Adrenal gland (tissue), 12 donors: Measurements from ENCODE around the gene HDHD5. TPM values are rescaled to one million over a fixed set of nuclear protein-coding genes. Genes with fewer than 3 reads are reported as not detected.
"Not testable (repeated sequence)": the region's sequence is repeated elsewhere in the genome, so short reads cannot be mapped to it uniquely, and the experiment has no call there.

Experiments
- DNase-seq, 7 donors: peaks; one replicate each; pipeline ENCODE4 v3.0.0-alpha.2; 2019 to 2020
- H3K27ac ChIP-seq, 5 donors: fragments of 200-600 bp; sonication (generic) in 4 of 5; 1 replicate in 3 of 5; 2 replicates in 2 of 5; pipeline versions ENCODE4 v1.5.1 to v1.8.0; 2016 to 2020; ENCODE audit warnings: mild to moderate bottlenecking in 1 of 5
- H3K27me3 ChIP-seq: fragments of 200-600 bp; 2 replicates; pipeline ENCODE4 v1.8.0; 2021
- H3K36me3 ChIP-seq, 2 donors: fragments of 200-600 bp; replicated peaks in 1 of 2; 1 replicate in 1 of 2; 2 replicates in 1 of 2; pipeline versions ENCODE4 v1.5.1 to v1.8.0; 2018 to 2022
- H3K4me1 ChIP-seq, 2 donors: fragments of 200-600 bp; replicated peaks in 1 of 2; 1 replicate in 1 of 2; 2 replicates in 1 of 2; pipeline versions ENCODE4 v1.5.1 to v1.8.0; 2018 to 2021
- H3K4me3 ChIP-seq, 4 donors: fragments of 200-600 bp; sonication (generic) in 3 of 4; one replicate each; pipeline ENCODE4 v1.5.1; 2016 to 2018
- H3K9me3 ChIP-seq, 3 donors: fragments of 200-600 bp; sonication (generic) in 1 of 3; replicated peaks in 1 of 3; 1 replicate in 2 of 3; 2 replicates in 1 of 3; pipeline versions ENCODE4 v1.5.1 to v1.8.0; 2016 to 2021
- POLR2A ChIP-seq, 2 donors: fragments of 450-650 bp; IDR thresholded peaks; one replicate each; pipeline ENCODE4 v1.6.1; 2017; ENCODE audit warnings: antibody characterized with exemption in 2 of 2, mild to moderate bottlenecking in 2 of 2, moderate library complexity in 1 of 2
- WGBS, 4 donors: extraction: QIAGEN DNeasy Blood & Tissue Kit in 2 of 4; methylation state at CpG; one replicate each; pipeline versions ENCODE4 v1.1.5 to v1.1.7; 2013 to 2017; 5-methylcytosine and 5-hydroxymethylcytosine counted together
- intact Hi-C, 2 donors: fragments of 100-400 bp; cut with DNase I; formaldehyde crosslinking; loops; one replicate each; pipeline versions ENCODE4 v1.14.1 to v1.15.0; 2022 to 2023
- polyA plus RNA-seq, 3 donors: library from polyadenylated mRNA; stranded (reverse); fragments of 200-250 nt in 2 of 3; fragments of 350-450 nt in 1 of 3; fragmentation: Illumina TruSeq in 1 of 3; extraction: RNeasy Lipid Tissue Mini Kit (QIAGEN cat#74804) in 1 of 3; gene quantifications; one replicate each; pipeline ENCODE4 v1.2.3, GENCODE V29; 2013 to 2014
- total RNA-seq, 9 donors: library from RNA; depleted of rRNA in 4 of 9; stranded (reverse); fragments of >200 nt in 4 of 9; fragments of 120-200 nt in 1 of 9; fragmentation: NEBNext Ultra II Directional in 1 of 9; extraction: Animal tissue kit (Norgen Biotek cat#: 25700) in 1 of 9; gene quantifications; one replicate each; pipeline versions ENCODE4 v1.1.0 to v1.2.4, GENCODE V29; 2013 to 2023
- TF ChIP-seq, protein P1 (sequence below), 6 experiments: fragments of 450-650 bp in 4 of 6; fragments of 200-600 bp in 2 of 6; sonication (generic) in 1 of 6; IDR thresholded peaks; 1 replicate in 5 of 6; 2 replicates in 1 of 6; pipeline versions ENCODE4 v1.5.1 to v1.8.0; 2016 to 2021; ENCODE audit warnings: antibody characterized with exemption in 6 of 6, mild to moderate bottlenecking in 2 of 6, moderate library complexity in 1 of 6
- donor health status: healthy with polysubstance abuse.
- donor health status: Bipolar disorder and iron deficiency.
- donor health status: DM: yes; HTN: yes; CAD: no.
- donor health status: DM: no; HTN: no; CAD: no.
- donor health status: DM: no; HTN: no; CAD: no.
- donor health status: DM: yes; HTN: yes; CAD: no.

HDHD5 gene
- total and polyA plus RNA-seq, 12 donors, result 21.9 to 60.8 (median 43.2) TPM

DNA sequence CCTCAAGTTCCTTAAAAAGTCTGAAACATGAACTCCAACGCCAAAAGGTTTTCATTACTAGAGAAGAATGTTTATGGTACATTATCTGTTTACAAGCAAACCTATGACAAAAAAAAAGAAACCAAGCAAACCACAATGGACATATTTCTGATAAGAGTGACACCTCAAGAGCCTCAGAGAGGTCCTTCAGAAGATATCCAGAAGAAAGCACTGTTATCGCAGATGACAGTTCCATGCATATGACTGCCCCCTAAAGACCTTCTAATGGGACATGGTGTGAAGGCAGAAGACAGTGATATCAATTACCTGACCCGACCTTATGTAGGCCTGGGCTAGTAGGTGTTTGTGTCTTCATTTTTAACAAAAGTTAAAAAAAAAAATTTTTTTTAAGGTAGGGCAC lies 3.1 kb downstream of the HDHD5 start:
- no peak overlapping the region for H3K27ac ChIP-seq
- no peak for DNase-seq
- intact Hi-C loops, result loop anchor here in 1 of 2 donors (10.0 kb wide), 1 partner anchor 71 kb away; the partner anchor contains the start of gene IL17RA
- no peaks in the 10 kb centered on the region for H3K36me3 ChIP-seq
- no peaks in the 10 kb centered on the region for H3K9me3 ChIP-seq
- 77 to 91% (median 85%) methylated on average over 3 of the region's 3 CpGs for WGBS, 4 donors
- no peaks in the 10 kb centered on the region for H3K27me3 ChIP-seq
- TF ChIP-seq POLR2A (IDR thresholded peaks at IDR 0.05), result no peak
- TF ChIP-seq, protein P1, sequence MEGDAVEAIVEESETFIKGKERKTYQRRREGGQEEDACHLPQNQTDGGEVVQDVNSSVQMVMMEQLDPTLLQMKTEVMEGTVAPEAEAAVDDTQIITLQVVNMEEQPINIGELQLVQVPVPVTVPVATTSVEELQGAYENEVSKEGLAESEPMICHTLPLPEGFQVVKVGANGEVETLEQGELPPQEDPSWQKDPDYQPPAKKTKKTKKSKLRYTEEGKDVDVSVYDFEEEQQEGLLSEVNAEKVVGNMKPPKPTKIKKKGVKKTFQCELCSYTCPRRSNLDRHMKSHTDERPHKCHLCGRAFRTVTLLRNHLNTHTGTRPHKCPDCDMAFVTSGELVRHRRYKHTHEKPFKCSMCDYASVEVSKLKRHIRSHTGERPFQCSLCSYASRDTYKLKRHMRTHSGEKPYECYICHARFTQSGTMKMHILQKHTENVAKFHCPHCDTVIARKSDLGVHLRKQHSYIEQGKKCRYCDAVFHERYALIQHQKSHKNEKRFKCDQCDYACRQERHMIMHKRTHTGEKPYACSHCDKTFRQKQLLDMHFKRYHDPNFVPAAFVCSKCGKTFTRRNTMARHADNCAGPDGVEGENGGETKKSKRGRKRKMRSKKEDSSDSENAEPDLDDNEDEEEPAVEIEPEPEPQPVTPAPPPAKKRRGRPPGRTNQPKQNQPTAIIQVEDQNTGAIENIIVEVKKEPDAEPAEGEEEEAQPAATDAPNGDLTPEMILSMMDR (IDR thresholded peaks at IDR 0.05), result no peak
- peaks cover 21 to 42% of the 10 kb centered on the region in 2 donors for H3K4me1 ChIP-seq
- no peak overlapping the region for H3K4me3 ChIP-seq

DNA sequence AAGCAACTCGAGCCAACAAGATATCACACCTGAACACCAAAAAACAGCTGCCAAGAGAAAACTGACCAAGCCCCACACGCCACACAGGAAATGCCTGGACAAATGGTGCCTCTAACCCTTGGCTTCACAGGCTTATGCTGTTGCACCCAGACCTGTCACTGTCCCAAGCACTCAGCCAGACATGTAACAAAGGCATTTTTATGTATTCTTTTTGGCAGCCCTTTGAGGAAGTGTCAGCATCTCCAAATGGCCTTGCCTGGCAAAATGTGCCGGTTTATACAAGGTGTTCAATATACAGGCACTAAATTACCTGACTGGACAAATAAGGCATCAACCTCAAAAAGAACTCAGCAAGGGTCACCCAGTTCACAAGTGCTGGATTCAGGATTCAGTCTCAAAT lies 6.1 kb downstream of the HDHD5 start:
- H3K4me3 ChIP-seq, result no peak overlapping the region
- no peaks in the 10 kb centered on the region for H3K27me3 ChIP-seq
- no peak overlapping the region for H3K27ac ChIP-seq
- 49 to 61% (median 56%) methylated on average over 3 of the region's 3 CpGs for WGBS, 4 donors
- H3K4me1 ChIP-seq, result peaks cover 9 to 43% of the 10 kb centered on the region in 2 donors
- no peaks in the 10 kb centered on the region for H3K9me3 ChIP-seq
- no peak for DNase-seq
- intact Hi-C loops, result loop anchor here in 1 of 2 donors (10.0 kb wide), 1 partner anchor 68 kb away; the partner anchor contains the start of gene IL17RA
- no peaks in the 10 kb centered on the region for H3K36me3 ChIP-seq
- TF ChIP-seq, protein P1 (IDR thresholded peaks at IDR 0.05), result no peak
- TF ChIP-seq POLR2A (IDR thresholded peaks at IDR 0.05), result no peak

DNA sequence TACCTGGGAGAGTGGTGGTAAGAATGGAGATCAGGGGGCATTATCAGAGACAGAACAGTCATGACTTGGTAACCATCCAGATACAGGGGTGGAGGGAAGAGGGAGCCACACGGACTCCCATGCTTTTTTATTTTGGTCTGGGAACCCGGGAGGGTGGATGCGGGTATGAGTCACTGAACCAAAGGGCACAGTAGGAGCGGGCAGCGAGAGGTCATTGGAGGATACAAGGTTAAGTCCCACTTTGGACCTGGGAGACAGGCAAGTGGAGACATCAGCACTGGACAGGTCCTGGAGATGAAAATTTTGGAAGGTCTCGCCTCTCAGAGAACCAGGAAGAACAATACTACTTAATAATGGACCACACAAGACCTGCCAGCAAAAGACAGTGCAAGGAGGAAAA lies 6.7 kb downstream of the HDHD5 start:
- Histone ChIP-seq H3K27me3 (no peaks in the 10 kb centered on the region), H3K36me3 (no peaks in the 10 kb centered on the region), H3K4me3 (no peak overlapping the region), H3K9me3 (no peaks in the 10 kb centered on the region), H3K27ac (no peak overlapping the region), H3K4me1 (peaks cover 8 to 36% of the 10 kb centered on the region in 2 donors)
- WGBS, 4 donors, result 26 to 61% (median 46%) methylated on average over 5 to 6 of the region's 6 CpGs
- DNase-seq, result peak in 5 of 7 donors; percentile 41 to 65 (median 53)
- intact Hi-C loops, result loop anchor here in 1 of 2 donors (10.0 kb wide), 1 partner anchor 68 kb away; the partner anchor contains the start of gene IL17RA
- TF ChIP-seq, protein P1 (IDR thresholded peaks at IDR 0.05), result no peak
- TF ChIP-seq POLR2A (IDR thresholded peaks at IDR 0.05), result no peak

DNA sequence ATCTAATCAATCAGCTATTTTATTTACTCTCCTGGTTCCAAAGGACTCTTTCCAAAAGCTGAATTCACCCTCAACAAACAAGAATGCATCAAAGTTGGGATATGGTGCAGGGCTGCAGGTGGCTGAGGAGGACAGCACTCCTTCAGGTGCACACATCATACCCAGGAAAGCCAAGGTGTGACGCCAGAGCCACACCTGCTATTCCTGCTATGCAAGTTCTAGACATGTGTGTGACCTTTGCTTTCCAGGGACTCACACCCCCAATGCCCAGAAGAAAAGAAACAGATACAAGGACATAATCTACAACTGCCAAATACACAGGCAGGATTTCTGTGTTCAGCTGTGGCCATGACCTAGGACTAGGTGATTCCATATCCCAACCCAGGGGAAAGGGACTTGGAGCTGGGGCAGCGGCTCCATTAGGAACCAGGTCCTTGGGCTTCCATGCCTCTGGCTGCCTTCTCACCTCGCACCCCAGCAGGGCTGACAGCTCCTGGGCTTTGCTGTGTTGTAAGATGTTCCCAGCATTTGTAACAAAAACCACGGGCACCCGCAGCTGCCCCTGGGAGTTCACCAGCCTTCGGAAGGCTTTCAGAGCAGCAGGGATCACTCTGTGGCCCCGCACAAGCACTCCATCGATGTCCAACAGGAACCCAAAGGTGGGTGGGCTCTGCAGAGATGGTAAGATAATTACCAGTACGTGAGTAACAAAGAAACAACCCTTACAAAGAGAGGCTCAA lies 9.8 kb downstream of the HDHD5 start:
- TF ChIP-seq POLR2A (IDR thresholded peaks at IDR 0.05), result no peak
- TF ChIP-seq, protein P1 (IDR thresholded peaks at IDR 0.05), result no peak
- H3K9me3 ChIP-seq, result no peaks in the 10 kb centered on the region
- intact Hi-C loops, result no loop called here
- H3K4me3 ChIP-seq, result no peak overlapping the region
- H3K27ac ChIP-seq, result no peak overlapping the region
- no peaks in the 10 kb centered on the region for H3K27me3 ChIP-seq
- peaks cover 0 to 8% of the 10 kb centered on the region in 2 donors for H3K36me3 ChIP-seq
- WGBS, 4 donors, result 71 to 86% (median 84%) methylated on average over 4 to 9 of the region's 9 CpGs
- DNase-seq, result no peak
- peaks cover 8 to 25% of the 10 kb centered on the region in 2 donors for H3K4me1 ChIP-seq

DNA sequence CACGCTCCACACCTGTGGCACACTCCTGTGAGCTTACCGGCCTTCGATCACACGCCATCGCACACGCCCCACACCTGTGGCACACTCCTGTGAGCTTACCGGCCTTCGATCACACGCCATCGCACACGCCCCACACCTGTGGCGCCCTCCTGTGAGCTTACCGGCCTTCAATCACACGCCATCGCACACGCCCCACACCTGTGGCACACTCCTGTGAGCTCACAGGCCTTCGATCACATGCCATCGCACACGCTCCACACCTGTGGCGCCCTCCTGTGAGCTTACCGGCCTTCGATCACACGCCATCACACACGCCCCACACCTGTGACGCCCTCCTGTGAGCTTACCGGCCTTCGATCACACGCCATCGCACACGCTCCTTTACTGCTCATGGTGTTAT lies 11.6 kb downstream of the HDHD5 start:
- H3K4me3 ChIP-seq, intact Hi-C loops, DNase-seq, H3K27ac ChIP-seq, H3K27me3 ChIP-seq, H3K9me3 ChIP-seq: not testable (repeated sequence)
- Histone ChIP-seq H3K36me3 (peaks cover 0 to 24% of the 10 kb centered on the region in 2 donors), H3K4me1 (peaks cover 1 to 18% of the 10 kb centered on the region in 2 donors)
- WGBS, 4 donors, result 90 to 98% (median 94%) methylated on average over 29 to 30 of the region's 30 CpGs
